Aorta (tissue), 5 donors: Measurements from ENCODE around the gene RAPGEF5. TPM values are rescaled to one million over a fixed set of nuclear protein-coding genes. Genes with fewer than 3 reads are reported as not detected.

Experiments
- ATAC-seq: fragments of 200-7000 bp; cut with Tn5 transposase; one replicate; pipeline ENCODE4 v1.9.1; 2022; ENCODE audit warnings: moderate library complexity; ENCODE audit not compliant: low FRiP score
- DNase-seq, 2 donors: peaks; one replicate each; pipeline ENCODE4 v3.0.0-alpha.2; 2020
- H3K27ac ChIP-seq, 2 donors: one replicate each; pipeline ENCODE4 v1.5.1; 2013; ENCODE audit warnings: low read length in 2 of 2, mild to moderate bottlenecking in 2 of 2, moderate library complexity in 2 of 2, control low read depth in 1 of 2, inconsistent platforms in 1 of 2, low read depth in 1 of 2
- H3K27me3 ChIP-seq, 2 donors: one replicate each; pipeline ENCODE4 v1.6.1; 2013; ENCODE audit warnings: control low read depth in 1 of 2, low read length in 1 of 2, mild to moderate bottlenecking in 1 of 2, moderate library complexity in 1 of 2; ENCODE audit not compliant: insufficient read depth in 2 of 2, control insufficient read depth in 1 of 2
- H3K36me3 ChIP-seq, 2 donors: one replicate each; pipeline ENCODE4 v1.6.1; 2013; ENCODE audit warnings: control low read depth in 1 of 2, low read length in 1 of 2, mild to moderate bottlenecking in 1 of 2; ENCODE audit not compliant: insufficient read depth in 2 of 2, control insufficient read depth in 1 of 2
- H3K4me1 ChIP-seq, 2 donors: one replicate each; pipeline ENCODE4 v1.6.1; 2013; ENCODE audit warnings: low read length in 2 of 2, control low read depth in 1 of 2, mild to moderate bottlenecking in 1 of 2, moderate library complexity in 1 of 2; ENCODE audit not compliant: insufficient read depth in 2 of 2, control insufficient read depth in 1 of 2
- H3K4me3 ChIP-seq, 2 donors: one replicate each; pipeline ENCODE4 v1.5.1; 2013; ENCODE audit warnings: low read length in 2 of 2, control low read depth in 1 of 2, mild to moderate bottlenecking in 1 of 2
- H3K9me3 ChIP-seq: one replicate; pipeline ENCODE4 v1.6.1; 2013; ENCODE audit warnings: mild to moderate bottlenecking, low read length; ENCODE audit not compliant: control insufficient read depth
- WGBS, 2 donors: extraction: QIAGEN DNeasy Blood & Tissue Kit; methylation state at CpG; one replicate each; pipeline ENCODE4 v1.1.7; 2013; 5-methylcytosine and 5-hydroxymethylcytosine counted together
- intact Hi-C, 2 donors: fragments of 100-400 bp; cut with DNase I; formaldehyde crosslinking; loops; one replicate each; pipeline versions ENCODE4 v1.14.2 to v1.15.0; 2022
- polyA plus RNA-seq, 2 donors: library from polyadenylated mRNA; stranded (reverse); fragments of 200-250 nt; gene quantifications; one replicate each; pipeline ENCODE4 v1.2.3, GENCODE V29; 2013
- total RNA-seq, 2 donors: library from RNA; stranded (reverse); fragmentation: NEBNext Ultra II Directional; extraction: Animal tissue kit (Norgen Biotek cat#: 25700); gene quantifications; one replicate each; pipeline ENCODE4 v1.2.1, GENCODE V29; 2021
- donor health status: healthy with polysubstance abuse.
- donor health status: Bipolar disorder and iron deficiency.
- donor health status: DM: no; HTN: no; CAD: no.
- donor health status: DM: no; HTN: no; CAD: no.
- donor health status: DM: yes; HTN: yes; CAD: no.

RAPGEF5 gene
- total and polyA plus RNA-seq, 4 donors: 8.4 to 77.1 (median 45.0) TPM

- intact Hi-C loops: loop anchor here in 1 of 2 donors (10.0 kb wide), 1 partner anchor 57 kb away; no protein-coding TSS in a partner anchor
- Histone ChIP-seq H3K27ac (no peak overlapping the region), H3K9me3 (no peaks in the 10 kb centered on the region), H3K27me3 (no peaks in the 10 kb centered on the region), H3K36me3 (peaks cover 3 to 11% of the 10 kb centered on the region in 2 donors), H3K4me3 (no peak overlapping the region), H3K4me1 (no peaks in the 10 kb centered on the region)
- 74 to 82% methylated on average over 3 of the region's 3 CpGs for WGBS, 2 donors
- DNase-seq: no peak
- ATAC-seq: no peak
Observed at GRCh38 chr7:22147868-22148267, 209.1 kb downstream of the RAPGEF5 start.

GRCh38 chr7:22146961-22147512 lies 209.9 kb downstream of the RAPGEF5 start:
- ATAC-seq: no peak
- Histone ChIP-seq H3K4me1 (no peaks in the 10 kb centered on the region), H3K36me3 (peaks cover 3 to 11% of the 10 kb centered on the region in 2 donors), H3K27me3 (no peaks in the 10 kb centered on the region), H3K27ac (no peak overlapping the region), H3K4me3 (no peak overlapping the region), H3K9me3 (no peaks in the 10 kb centered on the region)
- intact Hi-C loops: loop anchor here in 1 of 2 donors (10.0 kb wide), 1 partner anchor 58 kb away; no protein-coding TSS in a partner anchor
- WGBS, 2 donors: 59 to 64% methylated on average over 10 of the region's 10 CpGs
- no peak for DNase-seq

GRCh38 chr7:22144950-22145349 lies 212.0 kb downstream of the RAPGEF5 start:
- ATAC-seq: no peak
- 23 to 28% methylated on average over 5 of the region's 5 CpGs for WGBS, 2 donors
- Histone ChIP-seq H3K36me3 (peaks cover 3 to 11% of the 10 kb centered on the region in 2 donors), H3K4me3 (no peak overlapping the region), H3K9me3 (no peaks in the 10 kb centered on the region), H3K27ac (no peak overlapping the region), H3K27me3 (no peaks in the 10 kb centered on the region), H3K4me1 (no peaks in the 10 kb centered on the region)
- DNase-seq: no peak
- intact Hi-C loops: loop anchor here in 1 of 2 donors (10.0 kb wide), 1 partner anchor 60 kb away; no protein-coding TSS in a partner anchor

- intact Hi-C loops: loop anchor here in 1 of 2 donors (10.0 kb wide), 1 partner anchor 61 kb away; no protein-coding TSS in a partner anchor
- no peaks in the 10 kb centered on the region for H3K9me3 ChIP-seq
- no peaks in the 10 kb centered on the region for H3K4me1 ChIP-seq
- H3K27me3 ChIP-seq: no peaks in the 10 kb centered on the region
- H3K36me3 ChIP-seq: peaks cover 0 to 9% of the 10 kb centered on the region in 2 donors
- ATAC-seq (no peak), DNase-seq (no peak)
- 88 to 89% methylated on average over 3 of the region's 3 CpGs for WGBS, 2 donors
- H3K4me3 ChIP-seq: no peak overlapping the region
- no peak overlapping the region for H3K27ac ChIP-seq
Observed at GRCh38 chr7:22143491-22143890, 213.5 kb downstream of the RAPGEF5 start.

- ATAC-seq (no peak), DNase-seq (no peak)
- intact Hi-C loops: loop anchor here in 1 of 2 donors (10.0 kb wide), 1 partner anchor 62 kb away; no protein-coding TSS in a partner anchor
- Histone ChIP-seq H3K27me3 (no peaks in the 10 kb centered on the region), H3K9me3 (no peaks in the 10 kb centered on the region), H3K36me3 (peaks cover 0 to 13% of the 10 kb centered on the region in 2 donors), H3K27ac (no peak overlapping the region), H3K4me1 (no peaks in the 10 kb centered on the region), H3K4me3 (no peak overlapping the region)
- WGBS, 2 donors: 92% methylated on average over 3 of the region's 3 CpGs
Observed at GRCh38 chr7:22142572-22142971, 214.4 kb downstream of the RAPGEF5 start.

- H3K4me1 ChIP-seq: no peaks in the 10 kb centered on the region
- intact Hi-C loops: loop anchor here in 1 of 2 donors (10.0 kb wide), 1 partner anchor 63 kb away; no protein-coding TSS in a partner anchor
- peaks cover 0 to 13% of the 10 kb centered on the region in 2 donors for H3K36me3 ChIP-seq
Observed at GRCh38 chr7:22141355-22141754, 215.6 kb downstream of the RAPGEF5 start.

GRCh38 chr7:22140578-22140977 lies 216.4 kb downstream of the RAPGEF5 start:
- no peak overlapping the region for H3K27ac ChIP-seq
- H3K36me3 ChIP-seq: peaks cover 0 to 13% of the 10 kb centered on the region in 2 donors
- intact Hi-C loops: loop anchor here in 1 of 2 donors (10.0 kb wide), 1 partner anchor 64 kb away; no protein-coding TSS in a partner anchor
- H3K4me1 ChIP-seq: no peaks in the 10 kb centered on the region
- ATAC-seq (no peak), DNase-seq (no peak)
- H3K4me3 ChIP-seq: no peak overlapping the region
- 29 to 42% methylated on average over 4 of the region's 4 CpGs for WGBS, 2 donors
- H3K27me3 ChIP-seq: no peaks in the 10 kb centered on the region
- H3K9me3 ChIP-seq: no peaks in the 10 kb centered on the region

More at GRCh38 chr7:22141355-22141754, 215.6 kb downstream of the RAPGEF5 start:
- no peak overlapping the region for H3K4me3 ChIP-seq
- H3K27me3 ChIP-seq: no peaks in the 10 kb centered on the region
- DNase-seq (no peak), ATAC-seq (no peak)
- 92 to 96% methylated on average over 3 of the region's 3 CpGs for WGBS, 2 donors
- no peak overlapping the region for H3K27ac ChIP-seq
- no peaks in the 10 kb centered on the region for H3K9me3 ChIP-seq

GRCh38 chr7:22138886-22139285 lies 218.1 kb downstream of the RAPGEF5 start:
- H3K4me1 ChIP-seq: no peaks in the 10 kb centered on the region
- no peaks in the 10 kb centered on the region for H3K9me3 ChIP-seq
- WGBS, 2 donors: 85 to 92% methylated on average over 5 of the region's 5 CpGs
- intact Hi-C loops: no loop called here
- DNase-seq (no peak), ATAC-seq (no peak)
- H3K27ac ChIP-seq: no peak overlapping the region
- H3K36me3 ChIP-seq: peaks cover 6 to 11% of the 10 kb centered on the region in 2 donors
- H3K27me3 ChIP-seq: no peaks in the 10 kb centered on the region
- no peak overlapping the region for H3K4me3 ChIP-seq

GRCh38 chr7:22138106-22138505 lies 218.8 kb downstream of the RAPGEF5 start:
- no peaks in the 10 kb centered on the region for H3K4me1 ChIP-seq
- no peaks in the 10 kb centered on the region for H3K9me3 ChIP-seq
- DNase-seq: no peak
- 86 to 88% methylated on average over 5 of the region's 5 CpGs for WGBS, 2 donors
- no peak overlapping the region for H3K27ac ChIP-seq
- intact Hi-C loops: no loop called here
- H3K4me3 ChIP-seq: no peak overlapping the region
- no peak for ATAC-seq
- H3K27me3 ChIP-seq: no peaks in the 10 kb centered on the region
- peaks cover 9 to 10% of the 10 kb centered on the region in 2 donors for H3K36me3 ChIP-seq
